Nephron (organoid): ENCODE data around the gene DEK.

Experiments used
- H3K27ac Mint-ChIP-seq, 3 experiments: 2 replicates each; pipeline ENCODE4 v1.8.0; 2020; ENCODE audit warnings: mixed read lengths in 3 of 3, mild to moderate bottlenecking in 2 of 3, moderate library complexity in 1 of 3
- H3K27me3 Mint-ChIP-seq: 2 replicates; pipeline ENCODE4 v1.8.0; 2021; ENCODE audit warnings: low read depth, mild to moderate bottlenecking, moderate library complexity, mixed read lengths
- H3K36me3 Mint-ChIP-seq: 2 replicates; pipeline ENCODE4 v1.8.0; 2020; ENCODE audit warnings: low read depth, mixed read lengths
- H3K4me1 Mint-ChIP-seq: 2 replicates; pipeline ENCODE4 v1.8.0; 2020; ENCODE audit warnings: mixed read lengths
- H3K4me3 Mint-ChIP-seq, 3 experiments: 2 replicates each; pipeline ENCODE4 v1.8.0; 2020; ENCODE audit warnings: mild to moderate bottlenecking in 3 of 3, mixed read lengths in 3 of 3, moderate library complexity in 2 of 3
- H3K9me3 Mint-ChIP-seq: 2 replicates; pipeline ENCODE4 v1.8.0; 2020; ENCODE audit warnings: mixed read lengths
- TF ChIP-seq, protein P1 (sequence below), 3 experiments: fragments of 200-600 bp; sonication (generic); IDR thresholded peaks; one replicate each; pipeline ENCODE4 v1.5.0; 2021; ENCODE audit warnings: antibody characterized with exemption in 3 of 3; ENCODE audit not compliant: unreplicated experiment in 3 of 3

The DEK gene

DNA sequence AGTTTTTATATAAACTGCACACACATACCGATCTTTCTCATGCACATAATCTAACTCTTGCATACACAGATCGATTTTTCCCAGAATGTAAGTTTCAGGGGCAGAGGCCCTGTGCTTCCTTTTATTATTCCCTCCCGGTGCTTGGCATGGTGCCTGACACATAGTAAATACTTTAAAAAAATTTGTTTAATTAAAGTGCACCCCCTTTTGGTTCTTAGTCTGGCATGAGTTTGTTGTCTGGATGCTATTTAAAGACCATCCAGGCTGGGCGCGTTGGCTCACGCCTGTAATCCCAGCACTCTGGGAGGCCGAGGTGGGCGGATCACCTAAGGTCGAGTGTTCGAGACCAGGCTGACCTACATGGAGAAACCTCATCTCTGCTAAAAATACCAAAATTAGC is 5.4 kb upstream of the DEK start:
- H3K27me3 Mint-ChIP-seq, result peaks cover 8% of the 10 kb centered on the region
- TF ChIP-seq, protein P1, sequence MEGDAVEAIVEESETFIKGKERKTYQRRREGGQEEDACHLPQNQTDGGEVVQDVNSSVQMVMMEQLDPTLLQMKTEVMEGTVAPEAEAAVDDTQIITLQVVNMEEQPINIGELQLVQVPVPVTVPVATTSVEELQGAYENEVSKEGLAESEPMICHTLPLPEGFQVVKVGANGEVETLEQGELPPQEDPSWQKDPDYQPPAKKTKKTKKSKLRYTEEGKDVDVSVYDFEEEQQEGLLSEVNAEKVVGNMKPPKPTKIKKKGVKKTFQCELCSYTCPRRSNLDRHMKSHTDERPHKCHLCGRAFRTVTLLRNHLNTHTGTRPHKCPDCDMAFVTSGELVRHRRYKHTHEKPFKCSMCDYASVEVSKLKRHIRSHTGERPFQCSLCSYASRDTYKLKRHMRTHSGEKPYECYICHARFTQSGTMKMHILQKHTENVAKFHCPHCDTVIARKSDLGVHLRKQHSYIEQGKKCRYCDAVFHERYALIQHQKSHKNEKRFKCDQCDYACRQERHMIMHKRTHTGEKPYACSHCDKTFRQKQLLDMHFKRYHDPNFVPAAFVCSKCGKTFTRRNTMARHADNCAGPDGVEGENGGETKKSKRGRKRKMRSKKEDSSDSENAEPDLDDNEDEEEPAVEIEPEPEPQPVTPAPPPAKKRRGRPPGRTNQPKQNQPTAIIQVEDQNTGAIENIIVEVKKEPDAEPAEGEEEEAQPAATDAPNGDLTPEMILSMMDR (IDR thresholded peaks at IDR 0.05; ENCODE audit: unreplicated experiment in 3 of 3), result no peak
- no peak overlapping the region for H3K27ac Mint-ChIP-seq
- no peaks in the 10 kb centered on the region for H3K36me3 Mint-ChIP-seq
- peaks cover 9% of the 10 kb centered on the region for H3K4me1 Mint-ChIP-seq
- H3K9me3 Mint-ChIP-seq, result no peaks in the 10 kb centered on the region
- no peak overlapping the region for H3K4me3 Mint-ChIP-seq

DNA sequence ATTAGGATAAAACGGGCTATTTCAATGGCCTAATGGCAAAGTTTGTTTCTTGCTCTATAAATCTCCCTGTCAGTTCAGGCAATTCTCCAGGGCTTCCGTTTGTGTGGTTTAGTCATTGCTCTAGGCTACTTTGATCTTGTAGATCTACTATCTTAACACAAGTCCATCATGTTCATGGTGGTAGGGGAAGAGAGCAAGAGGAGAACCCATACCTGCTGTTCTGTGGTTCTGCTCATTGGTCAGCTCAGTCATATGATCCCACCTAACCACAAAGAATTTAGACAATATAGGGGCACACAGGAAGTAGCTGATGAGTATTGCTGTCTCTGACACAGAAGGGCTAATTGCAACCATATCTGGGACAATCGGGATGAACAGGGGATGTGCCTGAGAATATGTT is 4.9 kb upstream of the DEK start:
- Mint-ChIP-seq H3K27ac (no peak overlapping the region), H3K9me3 (no peaks in the 10 kb centered on the region), H3K27me3 (peaks cover 6% of the 10 kb centered on the region), H3K4me3 (no peak overlapping the region), H3K36me3 (no peaks in the 10 kb centered on the region), H3K4me1 (peaks cover 9% of the 10 kb centered on the region)
- TF ChIP-seq, protein P1 (IDR thresholded peaks at IDR 0.05; ENCODE audit: unreplicated experiment in 3 of 3), result no peak

DNA sequence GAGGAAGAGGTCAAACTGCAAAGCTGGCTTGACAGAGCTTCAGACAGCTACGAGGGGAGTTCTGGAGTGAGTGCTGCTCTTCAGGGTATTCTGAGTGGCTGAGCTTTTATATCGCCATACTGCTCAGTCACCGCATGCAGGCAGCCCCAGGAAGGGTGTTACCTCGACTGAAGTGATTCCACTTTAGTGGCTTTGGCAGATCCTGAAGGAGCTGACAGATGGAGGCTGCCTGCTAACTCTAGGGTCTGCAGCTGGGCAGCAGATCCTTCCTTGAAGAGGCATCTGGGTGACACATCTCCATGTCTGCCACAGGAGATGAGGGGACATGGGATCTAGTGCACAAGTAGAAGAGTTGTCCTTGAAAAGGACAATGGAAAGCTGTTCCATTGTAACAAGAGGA is 3.7 kb upstream of the DEK start:
- Mint-ChIP-seq H3K4me1 (peaks cover 17% of the 10 kb centered on the region), H3K4me3 (no peak overlapping the region), H3K36me3 (no peaks in the 10 kb centered on the region), H3K27ac (no peak overlapping the region), H3K27me3 (no peaks in the 10 kb centered on the region), H3K9me3 (no peaks in the 10 kb centered on the region)
- TF ChIP-seq, protein P1 (IDR thresholded peaks at IDR 0.05; ENCODE audit: unreplicated experiment in 3 of 3), result no peak

DNA sequence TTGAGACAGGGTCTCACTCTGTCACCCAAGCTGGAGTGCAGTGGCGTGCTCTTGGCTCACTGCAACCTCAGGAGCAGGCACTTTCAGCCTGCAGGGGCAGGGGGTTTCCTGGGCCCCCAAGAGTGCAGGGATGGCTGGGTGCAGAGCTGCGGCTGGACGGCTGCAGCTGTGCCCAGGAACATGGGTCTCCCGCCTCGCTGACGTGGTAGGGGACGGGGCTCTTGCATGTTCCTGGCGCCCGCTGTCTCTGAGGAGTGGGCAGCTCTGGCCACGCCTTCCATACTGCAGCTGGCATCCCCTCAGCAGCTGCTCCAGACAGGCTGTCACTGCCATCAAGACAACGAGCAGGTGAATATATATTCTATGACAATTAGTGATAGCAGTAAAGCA is 2.2 kb upstream of the DEK start:
- peaks cover 31% of the 10 kb centered on the region for H3K4me1 Mint-ChIP-seq
- no peak overlapping the region for H3K4me3 Mint-ChIP-seq
- H3K27ac Mint-ChIP-seq, result no peak overlapping the region
- peaks cover 10% of the 10 kb centered on the region for H3K36me3 Mint-ChIP-seq
- TF ChIP-seq, protein P1 (IDR thresholded peaks at IDR 0.05; ENCODE audit: unreplicated experiment in 3 of 3), result no peak
- no peaks in the 10 kb centered on the region for H3K27me3 Mint-ChIP-seq
- H3K9me3 Mint-ChIP-seq, result no peaks in the 10 kb centered on the region

DNA sequence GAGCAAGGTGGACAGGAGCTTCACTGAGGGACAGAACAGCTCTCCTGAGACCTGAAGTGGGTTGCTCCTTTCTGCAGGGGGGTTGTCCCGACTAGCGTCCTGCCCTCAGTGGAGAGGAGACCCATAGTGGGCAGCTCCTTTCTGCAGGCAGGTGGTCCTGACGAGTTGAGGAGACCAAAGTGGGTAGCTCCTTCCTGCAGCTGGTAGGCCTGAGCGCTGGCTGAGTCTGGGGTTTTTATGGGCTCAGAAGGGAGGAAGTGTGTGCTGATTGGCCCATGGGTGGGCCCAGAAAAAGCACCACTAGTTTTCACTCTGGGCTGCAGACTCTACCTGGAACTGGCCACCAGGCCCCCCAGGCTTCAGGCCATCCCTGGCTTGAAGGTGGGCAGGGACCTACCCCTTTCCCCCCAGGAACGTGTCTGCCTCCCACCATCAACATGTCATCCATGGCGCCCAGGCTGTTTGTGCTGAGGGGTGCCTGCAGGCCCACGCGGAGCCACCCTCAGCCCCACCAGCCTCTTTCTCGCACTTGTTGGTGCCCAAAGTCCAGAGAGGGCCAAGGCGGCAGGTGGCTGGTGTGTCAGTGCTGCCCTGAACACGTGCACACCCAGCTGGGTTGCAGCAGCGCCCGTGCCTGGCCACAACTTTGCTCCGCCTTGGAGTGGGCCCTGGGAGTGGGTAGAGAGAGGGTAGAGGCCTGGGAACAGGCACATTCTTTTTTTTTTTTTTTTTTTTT is 1.6 kb upstream of the DEK start:
- Mint-ChIP-seq H3K4me1 (peaks cover 35% of the 10 kb centered on the region), H3K27me3 (no peaks in the 10 kb centered on the region), H3K9me3 (no peaks in the 10 kb centered on the region), H3K36me3 (peaks cover 12% of the 10 kb centered on the region), H3K4me3 (peak overlapping the region; percentile 80 to 92 (median 89)), H3K27ac (peak overlapping the region; percentile 93 to 96 (median 95))
- TF ChIP-seq, protein P1 (IDR thresholded peaks at IDR 0.05; ENCODE audit: unreplicated experiment in 3 of 3), result no peak

DNA sequence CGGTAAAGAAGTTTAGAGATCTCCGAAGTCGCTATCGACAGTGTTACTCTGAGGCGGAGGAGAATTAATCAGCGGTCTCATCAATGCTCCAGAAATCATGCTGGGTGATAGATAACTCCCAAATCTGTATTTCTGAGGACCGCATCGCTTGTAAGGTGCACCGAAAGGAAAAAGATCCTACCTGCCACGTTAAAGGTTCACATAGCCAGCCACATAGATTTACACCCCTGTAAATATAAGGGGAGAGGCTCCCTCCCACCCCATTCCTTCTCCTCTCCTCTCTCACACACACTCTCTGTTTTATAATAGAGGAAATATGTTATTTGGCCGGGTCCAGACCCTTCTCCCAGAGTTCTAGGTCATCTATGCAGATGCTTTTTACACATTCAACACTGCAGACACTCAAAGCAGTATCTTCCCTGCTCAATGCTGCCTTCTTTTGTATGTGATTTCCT is 620 bp upstream of the DEK start:
- Mint-ChIP-seq H3K27ac (peak overlapping the region; percentile 93 to 96 (median 95)), H3K27me3 (no peaks in the 10 kb centered on the region), H3K9me3 (no peaks in the 10 kb centered on the region), H3K4me1 (peaks cover 45% of the 10 kb centered on the region), H3K36me3 (peaks cover 17% of the 10 kb centered on the region), H3K4me3 (peak overlapping the region; percentile 80 to 92 (median 89))
- TF ChIP-seq, protein P1 (IDR thresholded peaks at IDR 0.05; ENCODE audit: unreplicated experiment in 3 of 3), result peak in 1 of 3 experiments; percentile 10
